ENCODE measurements around the gene CXXC5. TPM values are rescaled to one million over a fixed set of nuclear protein-coding genes. Genes with fewer than 3 reads are reported as not detected.

Gene CXXC5
- total RNA-seq, 1 experiment from 2014 or later: 97.2 TPM

GRCh38 chr5:139658928-139659667 is 10.9 kb downstream of the CXXC5 start (continued):
- no peak for TF ChIP-seq ZNF512 (CRISPR knock-in tag; IDR thresholded peaks at IDR 0.05; ENCODE audit: borderline replicate concordance)
- 0 out of 2 replicates have a peak, but pooled peaks have one; percentile 40 for TF ChIP-seq SMAD3 (CRISPR knock-in tag; IDR thresholded peaks at IDR 0.05; ENCODE audit: borderline replicate concordance)

- H3K36me3 Mint-ChIP-seq: no peaks in the 10 kb centered on the region
- ChIA-PET CTCF (interaction anchor here (1.0 to 3.1 kb wide), 13 partner anchors 9 to 309 kb away, joined by 3 to 24 read pairs (median 7); partner anchors contain the start of gene CXXC5), POLR2A (interaction anchor here (0.5 to 2.4 kb wide), 4 partner anchors 9 to 298 kb away, joined by 3 to 6 read pairs (median 4); no protein-coding TSS in a partner anchor)
- H3K27ac Mint-ChIP-seq: peak overlapping the region; percentile 41
- no peaks in the 10 kb centered on the region for H3K27me3 Mint-ChIP-seq (ENCODE audit: low read depth)
- H3K4me1 Mint-ChIP-seq: peaks cover 80% of the 10 kb centered on the region
- TF ChIP-seq JAZF1 (CRISPR knock-in tag; IDR thresholded peaks at IDR 0.05): no peak
- TF ChIP-seq ZNF423 (CRISPR knock-in tag; IDR thresholded peaks at IDR 0.05): peak; percentile 79
- DNase-seq (ENCODE audit: low spot score): no peak
- H3K9me3 Mint-ChIP-seq: no peaks in the 10 kb centered on the region
- peak; percentile 19 for ATAC-seq
- no peak overlapping the region for H3K4me3 Mint-ChIP-seq
These were observed 11.5 kb downstream of the CXXC5 start for GRCh38 chr5:139659695-139660101.

- no peak for TF ChIP-seq E2F4 (CRISPR knock-in tag; IDR thresholded peaks at IDR 0.05; ENCODE audit: borderline replicate concordance, low read depth)
- TF ChIP-seq ZMAT4 (CRISPR knock-in tag; IDR thresholded peaks at IDR 0.05): no peak
- TF ChIP-seq PRDM15 (CRISPR knock-in tag; IDR thresholded peaks at IDR 0.05): peak; percentile 42; the same call in 1 of the 2 replicates
- Mint-ChIP-seq H3K4me1 (peaks cover 75% of the 10 kb centered on the region), H3K27me3 (ENCODE audit: low read depth) (no peaks in the 10 kb centered on the region), H3K9me3 (no peaks in the 10 kb centered on the region), H3K27ac (peak overlapping the region; percentile 41), H3K4me3 (no peak overlapping the region), H3K36me3 (no peaks in the 10 kb centered on the region)
- DNase-seq (ENCODE audit: low spot score): no peak
- CTCF ChIA-PET: interaction anchor here (0.7 to 3.1 kb wide), 18 partner anchors 10 to 128 kb away, joined by 3 to 24 read pairs (median 4); partner anchors contain the start of gene CXXC5
- ATAC-seq: no peak
- POLR2A ChIA-PET: interaction anchor here (0.5 to 2.4 kb wide), 5 partner anchors 9 to 297 kb away, joined by 3 to 6 read pairs (median 4); no protein-coding TSS in a partner anchor
These were observed 12.2 kb downstream of the CXXC5 start for GRCh38 chr5:139660105-139660922.
